Activated CD4-positive, alpha-beta T cell treated with anti-CD3 and anti-CD28 coated beads, Interleukin-10, Interleukin-2, amounts not matched to agents 100 ng/mL and 50 ng/mL, durations not matched to agents 16 hours and 8 hours (primary cell): Measurements from ENCODE around the gene PAWR.
A peak's percentile ranks its signal among the peaks of the same experiment; 100 is the strongest.
"Not testable (repeated sequence)": the region's sequence is repeated elsewhere in the genome, so short reads cannot be mapped to it uniquely, and the experiment has no call there.

Experiments used
- DNase-seq: peaks from one replicate; pipeline ENCODE4 v3.0.0-alpha.2; 2020

Gene PAWR

GRCh38 chr12:79685068-79685467, 5.7 kb downstream of the PAWR start:
- no peak for DNase-seq

GRCh38 chr12:79684338-79684737, 6.4 kb downstream of the PAWR start:
- DNase-seq, result not testable (repeated sequence)

- no peak for DNase-seq
These were observed 8.2 kb downstream of the PAWR start for GRCh38 chr12:79682593-79682992.

GRCh38 chr12:79681008-79681590, 9.7 kb downstream of the PAWR start:
- DNase-seq, result no peak

GRCh38 chr12:79680051-79680450, 10.7 kb downstream of the PAWR start:
- no peak for DNase-seq

- no peak for DNase-seq
These were observed 12.5 kb downstream of the PAWR start for GRCh38 chr12:79678306-79678705.

- DNase-seq, result no peak
These were observed 13.1 kb downstream of the PAWR start for GRCh38 chr12:79677672-79678071.

- DNase-seq, result no peak
These were observed 14.2 kb downstream of the PAWR start for GRCh38 chr12:79676579-79676978.

- DNase-seq, result peak; percentile 26
These were observed 16.1 kb downstream of the PAWR start for GRCh38 chr12:79674629-79675028.

GRCh38 chr12:79673354-79673753, 17.4 kb downstream of the PAWR start:
- peak; percentile 54 for DNase-seq

GRCh38 chr12:79668113-79668512, 22.7 kb downstream of the PAWR start:
- no peak for DNase-seq

GRCh38 chr12:79665212-79665887, 25.4 kb downstream of the PAWR start:
- DNase-seq, result no peak

- DNase-seq, result no peak
These were observed 26.2 kb downstream of the PAWR start for GRCh38 chr12:79664518-79664917.

GRCh38 chr12:79662046-79662811, 28.5 kb downstream of the PAWR start:
- DNase-seq, result no peak

GRCh38 chr12:79661629-79662028, 29.1 kb downstream of the PAWR start:
- DNase-seq, result no peak

GRCh38 chr12:79659961-79660431, 30.8 kb downstream of the PAWR start:
- DNase-seq, result no peak

GRCh38 chr12:79658221-79658620, 32.5 kb downstream of the PAWR start:
- DNase-seq, result no peak

- DNase-seq, result no peak
These were observed 33.6 kb downstream of the PAWR start for GRCh38 chr12:79657136-79657535.

- DNase-seq, result no peak
These were observed 35.7 kb downstream of the PAWR start for GRCh38 chr12:79655036-79655435.

- no peak for DNase-seq
These were observed 38.2 kb downstream of the PAWR start for GRCh38 chr12:79652521-79652920.

GRCh38 chr12:79650440-79650839, 40.3 kb downstream of the PAWR start:
- DNase-seq, result no peak

GRCh38 chr12:79648881-79649280, 41.9 kb downstream of the PAWR start:
- no peak for DNase-seq

GRCh38 chr12:79646843-79647242, 43.9 kb downstream of the PAWR start:
- DNase-seq, result not testable (repeated sequence)

GRCh38 chr12:79645235-79645630, 45.5 kb downstream of the PAWR start:
- DNase-seq, result no peak
